ENCODE data around the gene TP53AIP1. TPM values are rescaled to one million over a fixed set of nuclear protein-coding genes. Genes with fewer than 3 reads are reported as not detected.

TP53AIP1 gene
- total and polyA plus RNA-seq, 2 of the 8 experiments (the other 6 are each of a cell fraction or from before 2014, with no cell fraction given), result 0.03 TPM; not detected in 1

- TF ChIP-seq, protein P1, sequence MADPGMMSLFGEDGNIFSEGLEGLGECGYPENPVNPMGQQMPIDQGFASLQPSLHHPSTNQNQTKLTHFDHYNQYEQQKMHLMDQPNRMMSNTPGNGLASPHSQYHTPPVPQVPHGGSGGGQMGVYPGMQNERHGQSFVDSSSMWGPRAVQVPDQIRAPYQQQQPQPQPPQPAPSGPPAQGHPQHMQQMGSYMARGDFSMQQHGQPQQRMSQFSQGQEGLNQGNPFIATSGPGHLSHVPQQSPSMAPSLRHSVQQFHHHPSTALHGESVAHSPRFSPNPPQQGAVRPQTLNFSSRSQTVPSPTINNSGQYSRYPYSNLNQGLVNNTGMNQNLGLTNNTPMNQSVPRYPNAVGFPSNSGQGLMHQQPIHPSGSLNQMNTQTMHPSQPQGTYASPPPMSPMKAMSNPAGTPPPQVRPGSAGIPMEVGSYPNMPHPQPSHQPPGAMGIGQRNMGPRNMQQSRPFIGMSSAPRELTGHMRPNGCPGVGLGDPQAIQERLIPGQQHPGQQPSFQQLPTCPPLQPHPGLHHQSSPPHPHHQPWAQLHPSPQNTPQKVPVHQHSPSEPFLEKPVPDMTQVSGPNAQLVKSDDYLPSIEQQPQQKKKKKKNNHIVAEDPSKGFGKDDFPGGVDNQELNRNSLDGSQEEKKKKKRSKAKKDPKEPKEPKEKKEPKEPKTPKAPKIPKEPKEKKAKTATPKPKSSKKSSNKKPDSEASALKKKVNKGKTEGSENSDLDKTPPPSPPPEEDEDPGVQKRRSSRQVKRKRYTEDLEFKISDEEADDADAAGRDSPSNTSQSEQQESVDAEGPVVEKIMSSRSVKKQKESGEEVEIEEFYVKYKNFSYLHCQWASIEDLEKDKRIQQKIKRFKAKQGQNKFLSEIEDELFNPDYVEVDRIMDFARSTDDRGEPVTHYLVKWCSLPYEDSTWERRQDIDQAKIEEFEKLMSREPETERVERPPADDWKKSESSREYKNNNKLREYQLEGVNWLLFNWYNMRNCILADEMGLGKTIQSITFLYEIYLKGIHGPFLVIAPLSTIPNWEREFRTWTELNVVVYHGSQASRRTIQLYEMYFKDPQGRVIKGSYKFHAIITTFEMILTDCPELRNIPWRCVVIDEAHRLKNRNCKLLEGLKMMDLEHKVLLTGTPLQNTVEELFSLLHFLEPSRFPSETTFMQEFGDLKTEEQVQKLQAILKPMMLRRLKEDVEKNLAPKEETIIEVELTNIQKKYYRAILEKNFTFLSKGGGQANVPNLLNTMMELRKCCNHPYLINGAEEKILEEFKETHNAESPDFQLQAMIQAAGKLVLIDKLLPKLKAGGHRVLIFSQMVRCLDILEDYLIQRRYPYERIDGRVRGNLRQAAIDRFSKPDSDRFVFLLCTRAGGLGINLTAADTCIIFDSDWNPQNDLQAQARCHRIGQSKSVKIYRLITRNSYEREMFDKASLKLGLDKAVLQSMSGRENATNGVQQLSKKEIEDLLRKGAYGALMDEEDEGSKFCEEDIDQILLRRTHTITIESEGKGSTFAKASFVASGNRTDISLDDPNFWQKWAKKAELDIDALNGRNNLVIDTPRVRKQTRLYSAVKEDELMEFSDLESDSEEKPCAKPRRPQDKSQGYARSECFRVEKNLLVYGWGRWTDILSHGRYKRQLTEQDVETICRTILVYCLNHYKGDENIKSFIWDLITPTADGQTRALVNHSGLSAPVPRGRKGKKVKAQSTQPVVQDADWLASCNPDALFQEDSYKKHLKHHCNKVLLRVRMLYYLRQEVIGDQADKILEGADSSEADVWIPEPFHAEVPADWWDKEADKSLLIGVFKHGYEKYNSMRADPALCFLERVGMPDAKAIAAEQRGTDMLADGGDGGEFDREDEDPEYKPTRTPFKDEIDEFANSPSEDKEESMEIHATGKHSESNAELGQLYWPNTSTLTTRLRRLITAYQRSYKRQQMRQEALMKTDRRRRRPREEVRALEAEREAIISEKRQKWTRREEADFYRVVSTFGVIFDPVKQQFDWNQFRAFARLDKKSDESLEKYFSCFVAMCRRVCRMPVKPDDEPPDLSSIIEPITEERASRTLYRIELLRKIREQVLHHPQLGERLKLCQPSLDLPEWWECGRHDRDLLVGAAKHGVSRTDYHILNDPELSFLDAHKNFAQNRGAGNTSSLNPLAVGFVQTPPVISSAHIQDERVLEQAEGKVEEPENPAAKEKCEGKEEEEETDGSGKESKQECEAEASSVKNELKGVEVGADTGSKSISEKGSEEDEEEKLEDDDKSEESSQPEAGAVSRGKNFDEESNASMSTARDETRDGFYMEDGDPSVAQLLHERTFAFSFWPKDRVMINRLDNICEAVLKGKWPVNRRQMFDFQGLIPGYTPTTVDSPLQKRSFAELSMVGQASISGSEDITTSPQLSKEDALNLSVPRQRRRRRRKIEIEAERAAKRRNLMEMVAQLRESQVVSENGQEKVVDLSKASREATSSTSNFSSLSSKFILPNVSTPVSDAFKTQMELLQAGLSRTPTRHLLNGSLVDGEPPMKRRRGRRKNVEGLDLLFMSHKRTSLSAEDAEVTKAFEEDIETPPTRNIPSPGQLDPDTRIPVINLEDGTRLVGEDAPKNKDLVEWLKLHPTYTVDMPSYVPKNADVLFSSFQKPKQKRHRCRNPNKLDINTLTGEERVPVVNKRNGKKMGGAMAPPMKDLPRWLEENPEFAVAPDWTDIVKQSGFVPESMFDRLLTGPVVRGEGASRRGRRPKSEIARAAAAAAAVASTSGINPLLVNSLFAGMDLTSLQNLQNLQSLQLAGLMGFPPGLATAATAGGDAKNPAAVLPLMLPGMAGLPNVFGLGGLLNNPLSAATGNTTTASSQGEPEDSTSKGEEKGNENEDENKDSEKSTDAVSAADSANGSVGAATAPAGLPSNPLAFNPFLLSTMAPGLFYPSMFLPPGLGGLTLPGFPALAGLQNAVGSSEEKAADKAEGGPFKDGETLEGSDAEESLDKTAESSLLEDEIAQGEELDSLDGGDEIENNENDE (IDR thresholded peaks at IDR 0.05; ENCODE audit: insufficient replicate concordance, low read length), result no peak
- TF ChIP-seq POU5F1 (IDR thresholded peaks at IDR 0.05; ENCODE audit: low read depth, low read length) (no peak), SP2 (IDR thresholded peaks at IDR 0.05; ENCODE audit: low read length) (no peak), SAP30 (IDR thresholded peaks at IDR 0.05; ENCODE audit: insufficient read depth, insufficient replicate concordance, low read length) (no peak), RXRA (IDR thresholded peaks at IDR 0.05; ENCODE audit: insufficient read depth, low read depth, low read length) (no peak), ZNF274 (IDR thresholded peaks at IDR 0.05; ENCODE audit: borderline replicate concordance, extremely low read depth, low read length) (no peak)
Measured at GRCh38 chr11:128928400-128928799, 14.3 kb downstream of the TP53AIP1 start (continued).

All from H1 (cell line).